Panc1 (cell line): Measurements from ENCODE around the gene SELENBP1. TPM values are rescaled to one million over a fixed set of nuclear protein-coding genes. Genes with fewer than 3 reads are reported as not detected.

Experiments
- ATAC-seq: fragments of 200-7000 bp; cut with Tn5 transposase; 2 replicates; pipeline ENCODE4 v1.9.1; 2020; ENCODE audit warnings: mild to moderate bottlenecking, moderate library complexity
- BruUV-seq: library from RNA; stranded (reverse); fragments of 400-500 nt; replicated peaks from 2 replicates; lab custom pipeline; 2021; lab: Mats Ljungman, UMichigan
- CTCF ChIA-PET: fragments of 300-600 bp; sonication (Branson Sonifier 250); formaldehyde crosslinking; loops from one replicate; lab custom pipeline; 2022; ENCODE audit warnings: antibody characterized with exemption; lab: Charles Lee
- POLR2A ChIA-PET: fragments of 300-600 bp; sonication (Branson Sonifier 250); formaldehyde crosslinking; loops from one replicate; lab custom pipeline; 2022; ENCODE audit warnings: antibody characterized with exemption; lab: Charles Lee
- DNase-seq: peaks from one replicate; pipeline ENCODE4 v3.0.0-alpha.2; 2010; ENCODE audit warnings: low read depth, low spot score
- H3K27ac ChIP-seq: 2 replicates; pipeline ENCODE4 v1.5.1; 2011; ENCODE audit warnings: mild to moderate bottlenecking, low read length, inconsistent platforms
- H3K27me3 ChIP-seq: fragments of 200-500 bp; sonication (Bioruptor generic); 2 replicates; pipeline ENCODE4 v1.6.0; 2014; ENCODE audit warnings: low read length, inconsistent platforms; ENCODE audit not compliant: control insufficient read depth, insufficient read depth
- H3K36me3 ChIP-seq: fragments of 200-500 bp; sonication (Bioruptor generic); 2 replicates; pipeline ENCODE4 v1.5.1; 2014; ENCODE audit warnings: inconsistent platforms, mild to moderate bottlenecking, low read length, moderate library complexity; ENCODE audit not compliant: control insufficient read depth, insufficient read depth
- H3K4me1 ChIP-seq: 2 replicates; pipeline ENCODE4 v1.5.1; 2011; ENCODE audit warnings: inconsistent platforms, mild to moderate bottlenecking, low read length, moderate library complexity; ENCODE audit not compliant: control insufficient read depth, insufficient read depth
- H3K4me3 ChIP-seq, 2 experiments: 2 replicates each; pipeline ENCODE4 v1.5.1; 2011 to 2012; ENCODE audit warnings: low read depth in 2 of 2, low read length in 2 of 2, mild to moderate bottlenecking in 2 of 2, inconsistent platforms in 1 of 2, moderate library complexity in 1 of 2
- H3K9me3 ChIP-seq: fragments of 200-500 bp; sonication (Bioruptor generic); 2 replicates; pipeline ENCODE4 v1.5.1; 2014; ENCODE audit warnings: low read depth, mild to moderate bottlenecking, inconsistent platforms, low read length, moderate library complexity; ENCODE audit not compliant: control insufficient read depth, insufficient read depth
- POLR2AphosphoS5 ChIP-seq: IDR thresholded peaks from 2 replicates; pipeline ENCODE4 v1.6.1; 2012; ENCODE audit warnings: mild to moderate bottlenecking, low read depth, low read length, moderate library complexity
- REST ChIP-seq, 2 experiments: IDR thresholded peaks; 2 replicates each; pipeline ENCODE4 v1.6.1; 2011 to 2012; ENCODE audit warnings: low read depth in 2 of 2, control low read depth in 1 of 2, low read length in 1 of 2, mild to moderate bottlenecking in 1 of 2, moderate library complexity in 1 of 2; ENCODE audit not compliant: insufficient read depth in 1 of 2
- SIN3A ChIP-seq: IDR thresholded peaks from 2 replicates; pipeline ENCODE4 v1.6.1; 2012; ENCODE audit warnings: low read depth, mild to moderate bottlenecking, low read length, moderate library complexity, borderline replicate concordance; ENCODE audit not compliant: insufficient read depth
- TCF7L2 ChIP-seq: IDR thresholded peaks from 2 replicates; pipeline ENCODE4 v1.6.1; 2011; ENCODE audit warnings: mild to moderate bottlenecking, low read depth, low read length, inconsistent platforms
- in situ Hi-C: cut with HindIII; loops from 2 replicates; pipeline ENCODE4 v1.10.0; 2016; ENCODE audit warnings: low sequenced_read_pairs, low pct_unique_long_range_greater_than_20kb
- intact Hi-C: fragments of 100-400 bp; cut with micrococcal nuclease; formaldehyde crosslinking; loops from one replicate; pipeline ENCODE4 v1.10.0; 2022; ENCODE audit not compliant: unreplicated experiment
- total RNA-seq: library from RNA; stranded (reverse); gene quantifications from one replicate; pipeline ENCODE4 v1.2.1, GENCODE V29; 2021; ENCODE audit not compliant: unreplicated experiment
- TF ChIP-seq, protein P1 (sequence below): fragments of 450-650 bp; IDR thresholded peaks from 2 replicates; pipeline ENCODE4 v1.5.1; 2017; ENCODE audit warnings: mild to moderate bottlenecking

Gene SELENBP1
- total RNA-seq, 1 experiment from 2014 or later = 5.9 TPM

DNA sequence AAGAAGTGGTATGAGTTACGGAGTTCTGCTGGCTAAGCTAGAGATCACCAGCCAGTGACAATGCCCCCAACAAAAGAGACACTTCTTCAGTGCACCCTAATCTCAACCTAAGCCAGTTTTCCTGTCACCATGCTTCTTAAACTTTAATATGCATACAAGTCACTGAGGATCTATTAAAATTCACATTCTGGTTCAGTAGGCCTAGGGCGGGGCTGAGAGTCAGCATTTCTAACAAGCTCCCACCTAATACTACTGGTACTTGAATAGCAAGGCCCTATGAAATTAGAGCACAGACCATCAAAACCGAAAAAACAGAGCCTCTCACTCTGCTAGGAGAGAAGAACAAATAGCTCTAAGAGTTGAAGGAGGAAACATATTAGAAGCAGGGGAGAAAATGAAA lies 34.8 kb upstream of the SELENBP1 start:
- in situ Hi-C loops = no loop called here
- Histone ChIP-seq H3K27me3 (no peaks in the 10 kb centered on the region), H3K4me1 (no peaks in the 10 kb centered on the region), H3K9me3 (no peaks in the 10 kb centered on the region), H3K36me3 (peaks cover 37% of the 10 kb centered on the region), H3K4me3 (no peak overlapping the region), H3K27ac (no peak overlapping the region)
- ATAC-seq (no peak), DNase-seq (no peak)
- no peak for TF ChIP-seq TCF7L2
- no peak for TF ChIP-seq SIN3A
- TF ChIP-seq, protein P1, sequence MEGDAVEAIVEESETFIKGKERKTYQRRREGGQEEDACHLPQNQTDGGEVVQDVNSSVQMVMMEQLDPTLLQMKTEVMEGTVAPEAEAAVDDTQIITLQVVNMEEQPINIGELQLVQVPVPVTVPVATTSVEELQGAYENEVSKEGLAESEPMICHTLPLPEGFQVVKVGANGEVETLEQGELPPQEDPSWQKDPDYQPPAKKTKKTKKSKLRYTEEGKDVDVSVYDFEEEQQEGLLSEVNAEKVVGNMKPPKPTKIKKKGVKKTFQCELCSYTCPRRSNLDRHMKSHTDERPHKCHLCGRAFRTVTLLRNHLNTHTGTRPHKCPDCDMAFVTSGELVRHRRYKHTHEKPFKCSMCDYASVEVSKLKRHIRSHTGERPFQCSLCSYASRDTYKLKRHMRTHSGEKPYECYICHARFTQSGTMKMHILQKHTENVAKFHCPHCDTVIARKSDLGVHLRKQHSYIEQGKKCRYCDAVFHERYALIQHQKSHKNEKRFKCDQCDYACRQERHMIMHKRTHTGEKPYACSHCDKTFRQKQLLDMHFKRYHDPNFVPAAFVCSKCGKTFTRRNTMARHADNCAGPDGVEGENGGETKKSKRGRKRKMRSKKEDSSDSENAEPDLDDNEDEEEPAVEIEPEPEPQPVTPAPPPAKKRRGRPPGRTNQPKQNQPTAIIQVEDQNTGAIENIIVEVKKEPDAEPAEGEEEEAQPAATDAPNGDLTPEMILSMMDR = no peak
- no peak for TF ChIP-seq REST (IDR thresholded peaks at IDR 0.05; ENCODE audit: insufficient read depth in 1 of 2, low read depth in 2 of 2, low read length in 1 of 2)
- no peak for TF ChIP-seq POLR2AphosphoS5
- intact Hi-C loops = no loop called here
- POLR2A ChIA-PET = no interaction called here
- CTCF ChIA-PET = no interaction called here
- BruUV-seq = no TSS peak

DNA sequence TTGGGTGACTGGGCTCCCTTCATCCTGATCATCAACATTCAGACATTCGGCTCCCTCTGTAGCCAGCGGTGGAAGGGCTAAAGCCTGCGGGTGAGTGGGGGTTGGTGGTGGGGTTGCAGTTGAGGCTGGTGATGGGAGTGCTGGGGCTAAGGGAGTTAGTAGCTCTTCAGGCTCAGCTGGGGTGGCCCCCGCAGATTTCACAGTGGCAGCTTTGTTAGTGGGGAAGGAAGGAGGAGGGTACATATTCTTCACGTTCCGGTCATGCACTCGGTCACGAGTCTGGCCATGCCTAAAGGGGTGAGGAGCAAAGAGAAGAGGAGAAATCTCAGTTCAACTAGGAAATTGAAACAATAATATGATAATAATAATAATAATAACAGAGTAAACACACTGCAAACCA lies 33.7 kb upstream of the SELENBP1 start:
- H3K4me3 ChIP-seq = no peak overlapping the region
- no peaks in the 10 kb centered on the region for H3K27me3 ChIP-seq
- H3K4me1 ChIP-seq = peaks cover 6% of the 10 kb centered on the region
- in situ Hi-C loops (no loop called here), intact Hi-C loops (no loop called here)
- TF ChIP-seq REST (IDR thresholded peaks at IDR 0.05; ENCODE audit: insufficient read depth in 1 of 2, low read depth in 2 of 2, low read length in 1 of 2) (no peak), SIN3A (no peak)
- H3K9me3 ChIP-seq = no peaks in the 10 kb centered on the region
- ChIA-PET CTCF (no interaction called here), POLR2A (no interaction called here)
- no TSS peak for BruUV-seq
- DNase-seq (no peak), ATAC-seq (no peak)
- H3K27ac ChIP-seq = no peak overlapping the region
- peaks cover 38% of the 10 kb centered on the region for H3K36me3 ChIP-seq
